HEK293 (cell line): Measurements from ENCODE around the gene PCDHA9.
"Not testable (repeated sequence)": the region's sequence is repeated elsewhere in the genome, so short reads cannot be mapped to it uniquely, and the experiment has no call there.

Experiments
- CTCF ChIA-PET: fragments of 350-600 bp; formaldehyde crosslinking; extraction: SDS; loops from one replicate; lab custom pipeline; 2021; ENCODE audit warnings: antibody characterized with exemption; lab: Yijun Ruan, JAX
- POLR2A ChIA-PET: fragments of 300-600 bp; formaldehyde crosslinking; extraction: SDS; loops from one replicate; lab custom pipeline; 2020; ENCODE audit warnings: antibody characterized with exemption, inconsistent platforms; lab: Yijun Ruan, JAX
- H3K27ac ChIP-seq: fragments of 200-500 bp; sonication (Bioruptor generic); 2 replicates; pipeline ENCODE4 v1.5.1; 2014; ENCODE audit warnings: low read depth, low read length, control low read depth, inconsistent platforms; ENCODE audit errors: extremely low read depth
- H3K36me3 ChIP-seq, 2 experiments: fragments of 200-500 bp in 1 of 2; sonication (Bioruptor generic) in 1 of 2; 1 replicate in 1 of 2; 2 replicates in 1 of 2; pipeline ENCODE4 v1.5.1; 2014 to 2017; ENCODE audit warnings: inconsistent platforms in 2 of 2, low read length in 2 of 2; ENCODE audit not compliant: control insufficient read depth in 2 of 2, insufficient read depth in 1 of 2
- H3K4me1 ChIP-seq: fragments of 200-500 bp; sonication (Bioruptor generic); 2 replicates; pipeline ENCODE4 v1.5.1; 2014; ENCODE audit warnings: mild to moderate bottlenecking, low read length, inconsistent platforms; ENCODE audit not compliant: control insufficient read depth, insufficient read depth
- H3K4me3 ChIP-seq: 2 replicates; pipeline ENCODE4 v1.5.1; 2011; ENCODE audit warnings: low read depth, mild to moderate bottlenecking, control low read depth, low read length, moderate library complexity
- H3K9me3 ChIP-seq: fragments of 200-500 bp; sonication (Bioruptor generic); 2 replicates; pipeline ENCODE4 v1.5.1; 2014; ENCODE audit warnings: low read depth, low read length, inconsistent platforms; ENCODE audit not compliant: control insufficient read depth, insufficient read depth
- PRDM2 ChIP-seq: fragments of 450-650 bp; formaldehyde crosslinking; IDR thresholded peaks from 2 replicates; pipeline ENCODE4 v1.5.1; 2016; ENCODE audit warnings: missing biosample characterization, missing genetic modification characterization, borderline replicate concordance
- REPIN1 ChIP-seq: fragments of 450-650 bp; formaldehyde crosslinking; IDR thresholded peaks from 2 replicates; pipeline ENCODE4 v1.5.1; 2017; ENCODE audit warnings: missing biosample characterization, missing genetic modification characterization, low read depth
- ZNF24 ChIP-seq: fragments of 450-650 bp; formaldehyde crosslinking; IDR thresholded peaks from 2 replicates; pipeline ENCODE4 v1.5.1; 2016; ENCODE audit warnings: missing biosample characterization, missing genetic modification characterization
- ZNF513 ChIP-seq: fragments of 450-650 bp; IDR thresholded peaks from 2 replicates; pipeline ENCODE4 v1.5.1; 2018; ENCODE audit warnings: missing biosample characterization, missing genetic modification characterization
- ZNF654 ChIP-seq: fragments of 450-650 bp; formaldehyde crosslinking; IDR thresholded peaks from 2 replicates; pipeline ENCODE4 v1.5.1; 2016; ENCODE audit warnings: low read depth, missing biosample characterization, missing genetic modification characterization
- ZNF792 ChIP-seq: fragments of 450-650 bp; formaldehyde crosslinking; IDR thresholded peaks from 2 replicates; pipeline ENCODE4 v1.5.1; 2016; ENCODE audit warnings: missing biosample characterization, missing genetic modification characterization
- ZSCAN4 ChIP-seq: fragments of 450-650 bp; formaldehyde crosslinking; IDR thresholded peaks from 2 replicates; pipeline ENCODE4 v1.5.1; 2017; ENCODE audit warnings: missing biosample characterization, missing genetic modification characterization

The PCDHA9 gene

GRCh38 chr5:140848139-140849102, at the start of gene PCDHA9:
Gene PCDHA9 (plus strand): TSS chr5:140848382. CDS start chr5:140848496, 114 bp downstream.
- not testable (repeated sequence) for H3K9me3 ChIP-seq
- CTCF ChIA-PET, result interaction anchor here (0.7 kb wide), 1 partner anchor 17 kb away, joined by 3 read pairs; no protein-coding TSS in a partner anchor

GRCh38 chr5:140800816-140801493, 47.2 kb upstream of the PCDHA9 start, which contains the start of gene PCDHA3:
Gene PCDHA3 (plus strand): TSS chr5:140801057.
- no peak for TF ChIP-seq REPIN1 (tag by site-specific recombination)
- TF ChIP-seq ZNF654 (tag by site-specific recombination), result peak; percentile 47
- Histone ChIP-seq H3K9me3 (no peaks in the 10 kb centered on the region), H3K36me3 (no peaks in the 10 kb centered on the region), H3K27ac (no peak within 1 kb of the TSS), H3K4me3 (no peak within 1 kb of the TSS), H3K4me1 (no peaks in the 10 kb centered on the region)
- POLR2A ChIA-PET, result no interaction called here
- CTCF ChIA-PET, result interaction anchor here (0.5 to 0.6 kb wide), 2 partner anchors 462 to 525 kb away, joined by 3 read pairs; no protein-coding TSS in a partner anchor

More at GRCh38 chr5:140848139-140849102, at the start of gene PCDHA9:
- H3K27ac ChIP-seq, POLR2A ChIA-PET, H3K4me1 ChIP-seq, H3K4me3 ChIP-seq, H3K36me3 ChIP-seq: not testable (repeated sequence)

GRCh38 chr5:140801494-140801841, 46.7 kb upstream of the PCDHA9 start:
- Histone ChIP-seq H3K27ac (no peak overlapping the region), H3K4me3 (no peak overlapping the region), H3K9me3 (no peaks in the 10 kb centered on the region), H3K36me3 (no peaks in the 10 kb centered on the region), H3K4me1 (no peaks in the 10 kb centered on the region)
- POLR2A ChIA-PET, result no interaction called here
- TF ChIP-seq ZNF24 (tag by site-specific recombination), result no peak
- TF ChIP-seq ZSCAN4, result no peak
- no peak for TF ChIP-seq ZNF792 (tag by site-specific recombination)
- TF ChIP-seq PRDM2 (tag by site-specific recombination), result no peak
- TF ChIP-seq ZNF513 (tag by site-specific recombination), result no peak
- CTCF ChIA-PET, result interaction anchor here (0.6 kb wide), 1 partner anchor 526 kb away, joined by 3 read pairs; no protein-coding TSS in a partner anchor

GRCh38 chr5:140802381-140802780, 45.8 kb upstream of the PCDHA9 start:
- H3K36me3 ChIP-seq, H3K27ac ChIP-seq, POLR2A ChIA-PET, CTCF ChIA-PET, H3K9me3 ChIP-seq, H3K4me1 ChIP-seq, H3K4me3 ChIP-seq: not testable (repeated sequence)
